Glutamatergic neuron (in vitro differentiated cells): ENCODE results near the gene TRAPPC4. TPM values are rescaled to one million over a fixed set of nuclear protein-coding genes. Genes with fewer than 3 reads are reported as not detected.

Experiments
- DNase-seq: peaks from one replicate; pipeline ENCODE4 v3.0.0; 2022
- H3K27ac Mint-ChIP-seq: one replicate; pipeline ENCODE4 v1.8.0; 2020; ENCODE audit warnings: mild to moderate bottlenecking, mixed read lengths, inconsistent platforms; ENCODE audit not compliant: unreplicated experiment
- H3K27me3 Mint-ChIP-seq: one replicate; pipeline ENCODE4 v1.8.0; 2020; ENCODE audit warnings: mild to moderate bottlenecking, moderate library complexity, mixed read lengths, inconsistent platforms; ENCODE audit not compliant: unreplicated experiment
- H3K36me3 Mint-ChIP-seq: one replicate; pipeline ENCODE4 v1.8.0; 2020; ENCODE audit warnings: mild to moderate bottlenecking, mixed read lengths, inconsistent platforms; ENCODE audit not compliant: unreplicated experiment
- H3K4me1 Mint-ChIP-seq: one replicate; pipeline ENCODE4 v1.8.0; 2020; ENCODE audit warnings: mild to moderate bottlenecking, low read depth, mixed read lengths, inconsistent platforms; ENCODE audit not compliant: unreplicated experiment
- H3K4me3 Mint-ChIP-seq: one replicate; pipeline ENCODE4 v1.8.0; 2020; ENCODE audit warnings: mild to moderate bottlenecking, mixed read lengths, inconsistent platforms; ENCODE audit not compliant: unreplicated experiment
- H3K9me3 Mint-ChIP-seq: one replicate; pipeline ENCODE4 v1.8.0; 2020; ENCODE audit warnings: mild to moderate bottlenecking, moderate library complexity, mixed read lengths, inconsistent platforms; ENCODE audit not compliant: unreplicated experiment
- CTCF ChIP-seq: fragments of 200-600 bp; sonication (generic); IDR thresholded peaks from one replicate; pipeline ENCODE4 v1.5.0; 2021; ENCODE audit not compliant: partially characterized antibody, unreplicated experiment
- total RNA-seq: library from RNA; stranded (reverse); fragmentation: NEBNext Ultra II Directional; extraction: Animal tissue kit (Norgen Biotek cat#: 25700); gene quantifications from one replicate; pipeline ENCODE4 v1.2.1, GENCODE V29; 2021; ENCODE audit not compliant: unreplicated experiment

TRAPPC4 gene
- total RNA-seq, 1 donor from 2014 or later = 85.1 TPM

- Mint-ChIP-seq H3K4me1 (peaks cover 4% of the 10 kb centered on the region), H3K9me3 (peaks cover 2% of the 10 kb centered on the region), H3K36me3 (no peaks in the 10 kb centered on the region), H3K4me3 (no peak overlapping the region), H3K27ac (no peak overlapping the region), H3K27me3 (peaks cover 2% of the 10 kb centered on the region)
- TF ChIP-seq CTCF = no peak
- no peak for DNase-seq
Observed at GRCh38 chr11:119000906-119001305, 17.7 kb upstream of the TRAPPC4 start.

- no peak overlapping the region for H3K4me3 Mint-ChIP-seq
- H3K27me3 Mint-ChIP-seq = no peaks in the 10 kb centered on the region
- H3K36me3 Mint-ChIP-seq = no peaks in the 10 kb centered on the region
- no peaks in the 10 kb centered on the region for H3K9me3 Mint-ChIP-seq
- no peak for DNase-seq
- TF ChIP-seq CTCF = no peak
- H3K27ac Mint-ChIP-seq = no peak overlapping the region
- H3K4me1 Mint-ChIP-seq = no peaks in the 10 kb centered on the region
Observed at GRCh38 chr11:119006656-119007055, 11.9 kb upstream of the TRAPPC4 start.

GRCh38 chr11:119011476-119012053 is 7.0 kb upstream of the TRAPPC4 start:
- Mint-ChIP-seq H3K36me3 (no peaks in the 10 kb centered on the region), H3K27me3 (no peaks in the 10 kb centered on the region), H3K9me3 (no peaks in the 10 kb centered on the region), H3K27ac (no peak overlapping the region), H3K4me1 (no peaks in the 10 kb centered on the region), H3K4me3 (no peak overlapping the region)
- DNase-seq = no peak
- no peak for TF ChIP-seq CTCF

GRCh38 chr11:119012629-119013170 is 5.9 kb upstream of the TRAPPC4 start:
- peaks cover 4% of the 10 kb centered on the region for H3K36me3 Mint-ChIP-seq
- no peak overlapping the region for H3K4me3 Mint-ChIP-seq
- peaks cover 4% of the 10 kb centered on the region for H3K27me3 Mint-ChIP-seq
- H3K27ac Mint-ChIP-seq = no peak overlapping the region
- no peak for TF ChIP-seq CTCF
- H3K4me1 Mint-ChIP-seq = peaks cover 4% of the 10 kb centered on the region
- H3K9me3 Mint-ChIP-seq = peaks cover 4% of the 10 kb centered on the region
- no peak for DNase-seq

GRCh38 chr11:119014209-119014924 is 4.2 kb upstream of the TRAPPC4 start:
- no peak for DNase-seq
- Mint-ChIP-seq H3K27ac (no peak overlapping the region), H3K27me3 (peaks cover 6% of the 10 kb centered on the region), H3K36me3 (peaks cover 4% of the 10 kb centered on the region), H3K9me3 (peaks cover 10% of the 10 kb centered on the region), H3K4me1 (peaks cover 4% of the 10 kb centered on the region), H3K4me3 (no peak overlapping the region)
- no peak for TF ChIP-seq CTCF
